Lung (tissue), 12 donors: ENCODE results near the gene DPH7. TPM values are rescaled to one million over a fixed set of nuclear protein-coding genes. Genes with fewer than 3 reads are reported as not detected.

Source experiments
- ATAC-seq: fragments of 200-7000 bp; cut with Tn5 transposase; one replicate; pipeline ENCODE4 v1.9.1; 2020; ENCODE audit warnings: moderate number of reproducible peaks; ENCODE audit not compliant: insufficient read depth, low FRiP score
- DNase-seq, 3 donors: peaks; one replicate each; pipeline ENCODE4 v3.0.0-alpha.2; 2013 to 2017
- H3K27ac ChIP-seq, 2 donors: one replicate each; pipeline ENCODE4 v1.5.1; 2013; ENCODE audit warnings: mild to moderate bottlenecking in 2 of 2, moderate library complexity in 2 of 2, control low read depth in 1 of 2, inconsistent platforms in 1 of 2, low read depth in 1 of 2, low read length in 1 of 2
- H3K27me3 ChIP-seq, 3 donors: one replicate each; pipeline ENCODE4 v1.5.1; 2013; ENCODE audit warnings: low read length in 2 of 3; ENCODE audit not compliant: control insufficient read depth in 3 of 3, insufficient read depth in 3 of 3
- H3K36me3 ChIP-seq, 4 donors: one replicate each; pipeline ENCODE4 v1.5.1; 2013; ENCODE audit warnings: low read length in 4 of 4, mild to moderate bottlenecking in 1 of 4, moderate library complexity in 1 of 4; ENCODE audit not compliant: control insufficient read depth in 4 of 4, insufficient read depth in 4 of 4
- H3K4me1 ChIP-seq, 5 donors: one replicate each; pipeline ENCODE4 v1.5.1; 2013; ENCODE audit warnings: low read length in 5 of 5, mild to moderate bottlenecking in 2 of 5, moderate library complexity in 1 of 5; ENCODE audit not compliant: control insufficient read depth in 5 of 5, insufficient read depth in 5 of 5
- H3K4me3 ChIP-seq: one replicate; pipeline ENCODE4 v1.5.1; 2013; ENCODE audit warnings: mild to moderate bottlenecking, control low read depth, moderate library complexity
- H3K9ac ChIP-seq, 2 donors: one replicate each; pipeline ENCODE4 v1.5.1; 2013; ENCODE audit warnings: low read length in 2 of 2, control low read depth in 1 of 2; ENCODE audit not compliant: insufficient read depth in 1 of 2
- H3K9me3 ChIP-seq, 4 donors: one replicate each; pipeline ENCODE4 v1.5.1; 2013; ENCODE audit warnings: low read length in 3 of 4, mild to moderate bottlenecking in 1 of 4, moderate library complexity in 1 of 4; ENCODE audit not compliant: control insufficient read depth in 4 of 4, insufficient read depth in 3 of 4
- CTCF ChIP-seq: IDR thresholded peaks from 2 replicates; pipeline ENCODE4 v1.5.1; 2012; ENCODE audit warnings: mild to moderate bottlenecking; ENCODE audit errors: control extremely low read depth, extremely low read depth
- WGBS, 2 donors: extraction: QIAGEN DNeasy Blood & Tissue Kit; methylation state at CpG; one replicate each; pipeline ENCODE4 v1.1.7; 2013; 5-methylcytosine and 5-hydroxymethylcytosine counted together
- polyA plus RNA-seq, 2 donors: library from polyadenylated mRNA; stranded (reverse); fragments of 200-250 nt; gene quantifications; one replicate each; pipeline ENCODE4 v1.2.1, GENCODE V29; 2013
- total RNA-seq, 2 donors: library from RNA; depleted of rRNA in 1 of 2; stranded (reverse); fragments of >200 nt in 1 of 2; gene quantifications; one replicate each; pipeline ENCODE4 v1.2.1, GENCODE V29; 2014 to 2021
- donor health status: control.
- donor health status: control.
- donor health status: Bipolar disorder and iron deficiency.
- donor health status: healthy.
- donor health status: DM: yes; HTN: yes; CAD: no.

DPH7 gene
- total and polyA plus RNA-seq, 4 donors = 23.6 to 36.5 (median 30.3) TPM

DNA sequence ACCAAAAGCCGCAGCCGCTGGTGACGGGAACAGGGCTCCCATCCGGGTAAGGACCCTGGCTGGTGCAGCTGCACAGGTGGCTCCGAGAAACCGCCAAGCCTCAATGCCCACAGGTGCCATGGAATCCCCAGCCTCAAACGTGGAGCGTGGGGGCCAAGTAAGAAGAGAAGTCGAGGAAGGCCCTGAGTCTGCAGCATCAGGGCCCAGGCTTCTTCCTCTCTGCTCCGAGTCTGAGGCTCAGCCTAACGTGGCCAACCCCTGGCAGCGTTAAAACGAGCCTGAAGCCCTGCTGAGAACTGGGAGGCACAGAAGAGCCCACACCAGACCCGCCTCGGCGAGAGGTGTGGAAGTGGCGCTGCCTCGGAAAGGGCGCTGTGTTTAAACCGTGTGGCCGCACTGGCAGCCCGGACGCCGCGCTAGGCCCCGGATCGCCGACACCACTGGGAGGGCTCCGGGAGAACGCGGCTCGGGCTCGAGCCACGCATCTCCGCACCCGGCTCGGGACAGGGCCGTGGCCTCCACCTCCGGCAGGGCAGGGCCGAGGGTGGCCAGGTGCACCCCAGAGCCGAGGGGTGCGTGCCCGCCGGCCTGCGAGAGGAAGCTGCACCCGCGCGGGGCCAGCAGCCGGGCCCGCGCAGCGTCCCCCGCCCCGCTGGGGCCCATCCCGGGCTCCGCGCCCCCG, 10.9 kb upstream of the DPH7 start:
- WGBS, 2 donors = 7 to 12% methylated on average over 45 to 58 of the region's 58 CpGs
- Histone ChIP-seq H3K9me3 (no peaks in the 10 kb centered on the region), H3K27ac (no peak overlapping the region), H3K27me3 (no peaks in the 10 kb centered on the region), H3K9ac (peak overlapping the region; percentile 46 to 65), H3K36me3 (peaks cover 0 to 22% (median 16%) of the 10 kb centered on the region in 4 donors), H3K4me1 (peaks cover 0 to 19% (median 3%) of the 10 kb centered on the region in 5 donors), H3K4me3 (peak overlapping the region; percentile 69)
- ATAC-seq = no peak
- no peak for TF ChIP-seq CTCF
- DNase-seq = no peak

DNA sequence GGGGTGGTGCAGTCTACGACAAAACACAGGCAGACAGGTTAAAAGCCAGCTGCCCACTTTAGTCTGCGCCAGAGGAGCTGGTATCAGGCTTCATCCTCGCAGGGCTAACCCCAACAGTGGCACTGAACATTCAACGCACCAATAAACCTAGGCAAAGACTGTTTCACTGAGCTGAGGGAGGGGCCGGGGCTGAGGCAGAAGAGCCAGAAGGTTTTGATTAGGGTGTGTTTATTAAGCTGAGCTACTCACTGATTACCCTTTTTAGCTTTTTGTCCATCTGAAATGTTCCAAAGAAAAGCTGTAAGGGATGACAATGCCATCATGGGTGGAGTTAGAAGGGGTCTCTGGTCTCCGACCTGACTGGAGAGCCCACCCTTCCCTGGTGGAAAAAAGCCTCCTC, 10.2 kb upstream of the DPH7 start:
- DNase-seq = no peak
- H3K9ac ChIP-seq = no peak overlapping the region

DNA sequence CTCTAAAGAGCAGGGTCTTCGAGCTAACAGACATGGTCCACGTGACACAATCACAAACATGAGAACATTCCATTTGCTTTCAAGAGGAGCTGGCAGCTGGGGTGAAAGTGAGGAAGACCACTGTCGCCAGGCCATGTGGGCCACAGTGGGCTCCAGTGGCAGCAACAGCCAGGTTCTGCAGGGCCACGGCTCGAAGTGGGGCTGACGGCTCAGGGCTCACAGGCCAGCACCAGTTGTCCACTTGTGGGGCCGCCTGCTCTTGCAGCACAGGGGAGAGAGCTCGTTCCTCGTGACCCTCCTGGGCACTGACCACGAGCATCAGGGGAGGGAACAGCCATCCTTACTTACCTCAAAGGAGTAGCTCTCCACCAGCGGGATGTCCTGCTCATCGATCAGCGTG, 9.6 kb upstream of the DPH7 start:
- TF ChIP-seq CTCF = no peak
- Histone ChIP-seq H3K4me3 (no peak overlapping the region), H3K27me3 (no peaks in the 10 kb centered on the region), H3K36me3 (peaks cover 0 to 30% (median 19%) of the 10 kb centered on the region in 4 donors), H3K4me1 (peaks cover 0 to 19% (median 3%) of the 10 kb centered on the region in 5 donors), H3K9me3 (no peaks in the 10 kb centered on the region), H3K27ac (no peak overlapping the region), H3K9ac (no peak overlapping the region)
- 87 to 91% methylated on average over 13 of the region's 13 CpGs for WGBS, 2 donors
- ATAC-seq (no peak), DNase-seq (no peak)

More for the DNA sequence above, 10.2 kb upstream of the DPH7 start:
- Histone ChIP-seq H3K36me3 (peaks cover 0 to 24% (median 19%) of the 10 kb centered on the region in 4 donors), H3K27ac (no peak overlapping the region), H3K4me1 (peaks cover 0 to 19% (median 3%) of the 10 kb centered on the region in 5 donors), H3K9me3 (no peaks in the 10 kb centered on the region), H3K4me3 (no peak overlapping the region), H3K27me3 (no peaks in the 10 kb centered on the region)
- no peak for TF ChIP-seq CTCF
- WGBS, 2 donors = 90 to 94% methylated on average over 6 of the region's 6 CpGs
- ATAC-seq = no peak
